Muscle of leg (tissue), 11 donors: ENCODE data around the gene BAIAP2L2. TPM values are rescaled to one million over a fixed set of nuclear protein-coding genes. Genes with fewer than 3 reads are reported as not detected.

Experiments
- DNase-seq: peaks from one replicate; pipeline ENCODE4 v3.0.0; 2013
- H3K27ac ChIP-seq: one replicate; pipeline ENCODE4 v1.5.1; 2013; ENCODE audit warnings: mild to moderate bottlenecking, low read length, control low read depth
- H3K27me3 ChIP-seq: one replicate; pipeline ENCODE4 v1.6.1; 2013; ENCODE audit warnings: low read length; ENCODE audit not compliant: control insufficient read depth, insufficient read depth
- H3K36me3 ChIP-seq: one replicate; pipeline ENCODE4 v1.6.1; 2013; ENCODE audit warnings: low read length; ENCODE audit not compliant: control insufficient read depth, insufficient read depth
- H3K4me1 ChIP-seq: one replicate; pipeline ENCODE4 v1.6.1; 2013; ENCODE audit warnings: low read length; ENCODE audit not compliant: control insufficient read depth, insufficient read depth
- H3K4me3 ChIP-seq: one replicate; pipeline ENCODE4 v1.5.1; 2013; ENCODE audit warnings: low read length, control low read depth
- H3K9me3 ChIP-seq: replicated peaks from 2 replicates; pipeline ENCODE4 v1.6.1; 2013; ENCODE audit warnings: low read depth, low read length; ENCODE audit not compliant: control insufficient read depth
- WGBS: methylation state at CpG from one replicate; pipeline ENCODE4 v1.1.5; 2013; ENCODE audit warnings: missing lambda C conversion rate; ENCODE audit not compliant: insufficient coverage; 5-methylcytosine and 5-hydroxymethylcytosine counted together
- polyA plus RNA-seq, 8 donors: library from polyadenylated mRNA; unstranded; fragments of 120-200 nt; gene quantifications; one replicate each; pipeline versions ENCODE4 v1.2.1 to v1.2.3, GENCODE V29; 2013; ENCODE audit warnings: inconsistent platforms in 1 of 8, low replicate concordance in 1 of 8; ENCODE audit not compliant: insufficient read length in 8 of 8, insufficient read depth in 1 of 8
- total RNA-seq: library from RNA; stranded (reverse); fragments of 120-200 nt; gene quantifications from one replicate; pipeline ENCODE4 v1.2.4, GENCODE V29; 2013

Gene BAIAP2L2
- total and polyA plus RNA-seq, 9 donors, result 0.22 to 6.4 (median 1.2) TPM

GRCh38 chr22:38067761-38068360 lies 42.6 kb downstream of the BAIAP2L2 start:
- DNase-seq, result no peak
- H3K36me3 ChIP-seq, result peaks cover 49% of the 10 kb centered on the region
- no peak overlapping the region for H3K4me3 ChIP-seq
- H3K27ac ChIP-seq, result no peak overlapping the region
- WGBS, result 86% methylated on average over 13 of the region's 13 CpGs
- H3K27me3 ChIP-seq, result no peaks in the 10 kb centered on the region
- H3K9me3 ChIP-seq, result no peaks in the 10 kb centered on the region
- peaks cover 60% of the 10 kb centered on the region for H3K4me1 ChIP-seq

GRCh38 chr22:38067028-38067415 lies 43.5 kb downstream of the BAIAP2L2 start:
- Histone ChIP-seq H3K4me1 (peaks cover 54% of the 10 kb centered on the region), H3K27ac (no peak overlapping the region), H3K9me3 (no peaks in the 10 kb centered on the region), H3K27me3 (no peaks in the 10 kb centered on the region), H3K4me3 (no peak overlapping the region), H3K36me3 (peaks cover 42% of the 10 kb centered on the region)
- 59% methylated on average over 6 of the region's 8 CpGs for WGBS
- DNase-seq, result no peak

- peaks cover 36% of the 10 kb centered on the region for H3K36me3 ChIP-seq
- H3K4me3 ChIP-seq, result no peak overlapping the region
- H3K4me1 ChIP-seq, result peaks cover 49% of the 10 kb centered on the region
- no peak for DNase-seq
- WGBS, result 88% methylated on average over 11 of the region's 13 CpGs
- H3K27me3 ChIP-seq, result no peaks in the 10 kb centered on the region
- no peaks in the 10 kb centered on the region for H3K9me3 ChIP-seq
- H3K27ac ChIP-seq, result no peak overlapping the region
These were observed 44.0 kb downstream of the BAIAP2L2 start for GRCh38 chr22:38066381-38067027.

GRCh38 chr22:38065539-38065938 lies 44.9 kb downstream of the BAIAP2L2 start:
- no peaks in the 10 kb centered on the region for H3K9me3 ChIP-seq
- H3K27ac ChIP-seq, result no peak overlapping the region
- no peak for DNase-seq
- peaks cover 40% of the 10 kb centered on the region for H3K4me1 ChIP-seq
- H3K36me3 ChIP-seq, result peaks cover 31% of the 10 kb centered on the region
- no peak overlapping the region for H3K4me3 ChIP-seq
- no peaks in the 10 kb centered on the region for H3K27me3 ChIP-seq
- 97% methylated on average over 6 of the region's 8 CpGs for WGBS

- no peak overlapping the region for H3K27ac ChIP-seq
- H3K4me3 ChIP-seq, result no peak overlapping the region
- peaks cover 14% of the 10 kb centered on the region for H3K4me1 ChIP-seq
- H3K9me3 ChIP-seq, result no peaks in the 10 kb centered on the region
- DNase-seq, result no peak
- no peaks in the 10 kb centered on the region for H3K27me3 ChIP-seq
- peaks cover 30% of the 10 kb centered on the region for H3K36me3 ChIP-seq
- WGBS, result no CpG with 5 or more reads among the region's 6 CpGs
These were observed 47.7 kb downstream of the BAIAP2L2 start for GRCh38 chr22:38062791-38063190.

GRCh38 chr22:38056969-38057891 lies 53.3 kb downstream of the BAIAP2L2 start, which contains the start of gene PICK1:
PICK1 (plus strand) TSS chr22:38057404; CDS start chr22:38057810, 406 bp downstream.
- peaks cover 2% of the 10 kb centered on the region for H3K27me3 ChIP-seq
- H3K9me3 ChIP-seq, result no peaks in the 10 kb centered on the region
- peaks cover 24% of the 10 kb centered on the region for H3K4me1 ChIP-seq
- H3K4me3 ChIP-seq, result peak within 1 kb of the TSS; percentile 81
- peak; percentile 97 for DNase-seq
- peaks cover 5% of the 10 kb centered on the region for H3K36me3 ChIP-seq
- H3K27ac ChIP-seq, result peak within 1 kb of the TSS; percentile 90
- under 1% methylated on average over 37 of the region's 47 CpGs for WGBS

- WGBS, result 17% methylated on average over 17 of the region's 30 CpGs
- no peaks in the 10 kb centered on the region for H3K36me3 ChIP-seq
- peak; percentile 88 for DNase-seq
- H3K9me3 ChIP-seq, result no peaks in the 10 kb centered on the region
- peaks cover 2% of the 10 kb centered on the region for H3K27me3 ChIP-seq
- H3K27ac ChIP-seq, result no peak overlapping the region
- H3K4me3 ChIP-seq, result no peak overlapping the region
- H3K4me1 ChIP-seq, result peaks cover 18% of the 10 kb centered on the region
These were observed 58.3 kb downstream of the BAIAP2L2 start for GRCh38 chr22:38051900-38052862.

- peaks cover 9% of the 10 kb centered on the region for H3K4me1 ChIP-seq
- H3K36me3 ChIP-seq, result no peaks in the 10 kb centered on the region
- peaks cover 2% of the 10 kb centered on the region for H3K27me3 ChIP-seq
- H3K27ac ChIP-seq, result no peak overlapping the region
- no peak for DNase-seq
- H3K9me3 ChIP-seq, result no peaks in the 10 kb centered on the region
- no peak overlapping the region for H3K4me3 ChIP-seq
- no CpG with 5 or more reads among the region's 8 CpGs for WGBS
These were observed 59.2 kb downstream of the BAIAP2L2 start for GRCh38 chr22:38051261-38051660.

- H3K36me3 ChIP-seq, result no peaks in the 10 kb centered on the region
- WGBS, result 80% methylated on average over 7 of the region's 7 CpGs
- no peaks in the 10 kb centered on the region for H3K9me3 ChIP-seq
- H3K4me1 ChIP-seq, result peaks cover 8% of the 10 kb centered on the region
- peaks cover 2% of the 10 kb centered on the region for H3K27me3 ChIP-seq
- DNase-seq, result no peak
- no peak overlapping the region for H3K27ac ChIP-seq
- H3K4me3 ChIP-seq, result no peak overlapping the region
These were observed 59.8 kb downstream of the BAIAP2L2 start for GRCh38 chr22:38050720-38051119.
